Adrenal gland (tissue), 5 donors: ENCODE results near the gene GPHN.

ENCODE experiments used
- CTCF ChIP-seq, 6 experiments: fragments of 450-650 bp in 4 of 6; fragments of 200-600 bp in 2 of 6; sonication (generic) in 1 of 6; IDR thresholded peaks; 1 replicate in 5 of 6; 2 replicates in 1 of 6; pipeline versions ENCODE4 v1.5.1 to v1.8.0; 2016 to 2021; ENCODE audit warnings: antibody characterized with exemption in 6 of 6, mild to moderate bottlenecking in 2 of 6, moderate library complexity in 1 of 6
- POLR2A ChIP-seq, 2 donors: fragments of 450-650 bp; IDR thresholded peaks; one replicate each; pipeline ENCODE4 v1.6.1; 2017; ENCODE audit warnings: antibody characterized with exemption in 2 of 2, mild to moderate bottlenecking in 2 of 2, moderate library complexity in 1 of 2
- donor health status: DM: no; HTN: no; CAD: no.

GRCh38 chr14:66471584-66471983, 36.4 kb upstream of the GPHN start:
- TF ChIP-seq CTCF (IDR thresholded peaks at IDR 0.05) (no peak), POLR2A (IDR thresholded peaks at IDR 0.05) (no peak)
